ENCODE data around the gene GNA14.

GRCh38 chr9:77450085-77450475, 198.0 kb downstream of the GNA14 start:
- TF ChIP-seq CTCF (IDR thresholded peaks at IDR 0.05; ENCODE audit: low read depth, low read length) (no peak), EZH2phosphoT487 (IDR thresholded peaks at IDR 0.05; ENCODE audit: low read depth) (no peak)
